ENCODE data around the gene MUC2.

MUC2 gene

GRCh38 chr11:1121331-1121812 is 46.7 kb downstream of the MUC2 start:
- DNase-seq (ENCODE audit: low read depth) = no peak
- no peak for TF ChIP-seq CTCF (IDR thresholded peaks at IDR 0.05; ENCODE audit: insufficient read depth, low read depth, low read length, missing control alignments)
- no peak overlapping the region for H3K4me3 ChIP-seq (ENCODE audit: low read depth, low read length)

- no peak for DNase-seq (ENCODE audit: low read depth)
- no peak overlapping the region for H3K4me3 ChIP-seq (ENCODE audit: low read depth, low read length)
- no peak for TF ChIP-seq CTCF (IDR thresholded peaks at IDR 0.05; ENCODE audit: insufficient read depth, low read depth, low read length, missing control alignments)
Measured at GRCh38 chr11:1121813-1122663, 47.4 kb downstream of the MUC2 start.

GRCh38 chr11:1122664-1123002 is 48.0 kb downstream of the MUC2 start:
- DNase-seq (ENCODE audit: low read depth) = no peak
- no peak for TF ChIP-seq CTCF (IDR thresholded peaks at IDR 0.05; ENCODE audit: insufficient read depth, low read depth, low read length, missing control alignments)

GRCh38 chr11:1123970-1124369 is 49.3 kb downstream of the MUC2 start:
- no peak overlapping the region for H3K4me3 ChIP-seq (ENCODE audit: low read depth, low read length)
- TF ChIP-seq CTCF (IDR thresholded peaks at IDR 0.05; ENCODE audit: insufficient read depth, low read depth, low read length, missing control alignments) = no peak
- DNase-seq (ENCODE audit: low read depth) = no peak

More at GRCh38 chr11:1122664-1123002, 48.0 kb downstream of the MUC2 start:
- H3K4me3 ChIP-seq (ENCODE audit: low read depth, low read length) = no peak overlapping the region
